A549 (cell line): ENCODE data around the gene TRIM27. TPM values are rescaled to one million over a fixed set of nuclear protein-coding genes. Genes with fewer than 3 reads are reported as not detected.
"Not testable (repeated sequence)": the region's sequence is repeated elsewhere in the genome, so short reads cannot be mapped to it uniquely, and the experiment has no call there.

Source experiments
- ATAC-seq, 2 experiments: fragments of 200-7000 bp in 1 of 2; fragments of >200 bp in 1 of 2; cut with Nextera tagmentation in 1 of 2; cut with Tn5 transposase in 1 of 2; 3 replicates each; pipeline versions ENCODE4 v1.8.0 to v1.9.1; 2018 to 2020; ENCODE audit warnings: mild to moderate bottlenecking in 1 of 2, moderate library complexity in 1 of 2
- CTCF ChIA-PET: fragments of 300-600 bp; sonication (Branson Sonifier 250); formaldehyde crosslinking; extraction: SDS; loops from one replicate; lab custom pipeline; 2021; ENCODE audit warnings: antibody characterized with exemption, inconsistent platforms; lab: Yijun Ruan, JAX
- POLR2A ChIA-PET: fragments of 350-600 bp; formaldehyde crosslinking; extraction: SDS; loops from one replicate; lab custom pipeline; 2021; ENCODE audit warnings: antibody characterized with exemption, inconsistent platforms; lab: Yijun Ruan, JAX
- DNase-seq, 2 experiments: peaks; one replicate each; pipeline versions ENCODE4 v3.0.0 to v3.0.0-alpha.2; 2011 to 2016; ENCODE audit warnings: low read depth in 1 of 2, low spot score in 1 of 2
- FAIRE-seq: peaks from 2 replicates; lab custom pipeline; 2011; peaks lifted over from hg19 to GRCh38; lab: Jason Lieb, UNC
- H3K27ac ChIP-seq, 2 experiments: fragments of >200 bp; sonication (Bioruptor Twin); formaldehyde crosslinking; 3 replicates each; pipeline ENCODE4 v1.5.1; 2016 to 2017
- H3K4me1 ChIP-seq: fragments of >200 bp; sonication (Bioruptor Twin); formaldehyde crosslinking; 3 replicates; pipeline ENCODE4 v1.6.1; 2016
- H3K4me2 ChIP-seq: fragments of >200 bp; sonication (Bioruptor Twin); formaldehyde crosslinking; 3 replicates; pipeline ENCODE4 v1.6.1; 2016
- H3K4me3 ChIP-seq: fragments of >200 bp; sonication (Bioruptor Twin); formaldehyde crosslinking; 3 replicates; pipeline ENCODE4 v1.5.1; 2016
- H3K9me3 ChIP-seq: fragments of >200 bp; sonication (Bioruptor Twin); formaldehyde crosslinking; 3 replicates; pipeline ENCODE4 v1.6.1; 2016
- CEBPB ChIP-seq, 2 experiments: fragments of >200 bp in 1 of 2; sonication (Bioruptor Twin) in 1 of 2; formaldehyde crosslinking in 1 of 2; IDR thresholded peaks; 2 replicates each; pipeline ENCODE4 v1.6.1; 2012 to 2016
- CHD2 ChIP-seq: fragments of 150-350 bp; IDR thresholded peaks from 2 replicates; pipeline ENCODE4 v1.6.1; 2014; ENCODE audit warnings: low read length; ENCODE audit not compliant: partially characterized antibody
- CHD4 ChIP-seq: fragments of 200-600 bp; sonication (generic); IDR thresholded peaks from 2 replicates; pipeline ENCODE4 v1.6.1; 2016; ENCODE audit warnings: antibody characterized with exemption, mild to moderate bottlenecking, borderline replicate concordance
- FOSB ChIP-seq: fragments of 250-450 bp; sonication (Bioruptor Pico); IDR thresholded peaks from 2 replicates; pipeline ENCODE4 v1.5.0; 2020; ENCODE audit warnings: mild to moderate bottlenecking, moderate library complexity
- FOSL2 ChIP-seq, 2 experiments: fragments of 450-650 bp in 1 of 2; fragments of >200 bp in 1 of 2; sonication (Bioruptor Twin) in 1 of 2; formaldehyde crosslinking; IDR thresholded peaks; 2 replicates each; pipeline versions ENCODE4 v1.5.0 to v1.6.1; 2016 to 2020; ENCODE audit warnings: mild to moderate bottlenecking in 1 of 2, moderate library complexity in 1 of 2
- HOXB5 ChIP-seq: fragments of 250-450 bp; sonication (Bioruptor Pico); IDR thresholded peaks from 2 replicates; pipeline ENCODE4 v1.5.0; 2020; ENCODE audit warnings: mild to moderate bottlenecking, moderate library complexity
- NPAS2 ChIP-seq: fragments of 250-450 bp; sonication (Bioruptor Pico); IDR thresholded peaks from 2 replicates; pipeline ENCODE4 v1.8.0; 2022; ENCODE audit warnings: mild to moderate bottlenecking, moderate library complexity, borderline replicate concordance
- PHF8 ChIP-seq: fragments of 200-600 bp; sonication (generic); IDR thresholded peaks from 2 replicates; pipeline ENCODE4 v1.6.1; 2016; ENCODE audit warnings: low read depth, mild to moderate bottlenecking, antibody characterized with exemption, moderate library complexity, borderline replicate concordance
- POLR2A ChIP-seq: IDR thresholded peaks from 2 replicates; pipeline ENCODE4 v1.6.1; 2012; ENCODE audit warnings: mild to moderate bottlenecking, low read length
- RAD21 ChIP-seq, 2 experiments: fragments of >200 bp in 1 of 2; sonication (Bioruptor Twin) in 1 of 2; formaldehyde crosslinking in 1 of 2; IDR thresholded peaks in 1 of 2; conservative IDR thresholded peaks in 1 of 2; 2 replicates in 1 of 2; 3 replicates in 1 of 2; pipeline ENCODE4 v1.6.1; 2012 to 2018; ENCODE audit warnings: inconsistent platforms in 1 of 2
- TP53 ChIP-seq: fragments of 250-450 bp; sonication (Bioruptor Pico); IDR thresholded peaks from 2 replicates; pipeline ENCODE4 v1.5.0; 2021; ENCODE audit warnings: mild to moderate bottlenecking, moderate library complexity
- ZNF302 ChIP-seq: fragments of 250-450 bp; sonication (Bioruptor Pico); IDR thresholded peaks from 2 replicates; pipeline ENCODE4 v1.9.0; 2021; ENCODE audit warnings: inconsistent platforms, mild to moderate bottlenecking, moderate library complexity
- WGBS: methylation state at CpG from one replicate; pipeline ENCODE4 v1.1.6; 2017; ENCODE audit errors: missing lambda C conversion rate; 5-methylcytosine and 5-hydroxymethylcytosine counted together
- polyA plus RNA-seq, 4 experiments: library from polyadenylated mRNA; depleted of rRNA in 3 of 4; stranded (reverse); fragments of >200 nt; fragmentation: RNase III in 1 of 4; extraction: RNeasy Plus Mini Kit Qiagen cat#74134 plus additional on column Dnase treatment in 1 of 4; gene quantifications; 2 replicates in 3 of 4; 3 replicates in 1 of 4; pipeline ENCODE4 v1.2.3, GENCODE V29; 2011 to 2017

The TRIM27 gene
- polyA plus RNA-seq, 2 of the 4 experiments (the other 2 are of a cell fraction): 27.8 to 50.1 TPM

- TF ChIP-seq FOSB (CRISPR knock-in tag) (no peak), PHF8 (peak; percentile 60; the same call in 1 of the 2 replicates)
Observed at GRCh38 chr6:28923318-28924102, at the start of gene TRIM27 (continued).

GRCh38 chr6:28970056-28970455, 46.3 kb upstream of the TRIM27 start:
- H3K4me2 ChIP-seq, FAIRE-seq, POLR2A ChIA-PET, H3K9me3 ChIP-seq, H3K27ac ChIP-seq, CTCF ChIA-PET, H3K4me3 ChIP-seq, H3K4me1 ChIP-seq, DNase-seq, ATAC-seq: not testable (repeated sequence)
- 59% methylated on average over 9 of the region's 21 CpGs for WGBS

DNA sequence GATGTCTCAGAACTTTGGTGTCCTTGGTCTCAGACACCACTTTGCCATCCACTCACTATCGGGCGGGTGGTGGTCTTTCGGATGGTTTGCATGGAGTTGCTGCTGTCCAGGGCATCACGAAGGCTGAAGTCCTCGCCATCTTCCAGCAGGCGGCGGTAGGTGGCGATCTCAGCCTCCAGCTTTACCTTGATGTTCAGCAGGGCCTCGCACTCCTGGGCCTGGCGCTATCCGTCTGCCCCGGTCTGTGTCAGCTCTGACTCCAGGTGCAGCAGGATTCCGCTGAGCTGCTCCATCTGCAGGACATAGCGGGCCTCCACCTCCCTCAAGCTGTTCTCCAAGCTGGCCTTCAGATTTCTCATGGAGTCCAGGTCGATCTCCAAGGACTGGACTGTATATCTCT, 45.3 kb upstream of the TRIM27 start:
- DNase-seq: no peak
- H3K4me3 ChIP-seq: no peak overlapping the region
- CTCF ChIA-PET: no interaction called here
- H3K4me2 ChIP-seq: no peak overlapping the region
- POLR2A ChIA-PET: no interaction called here
- 80% methylated on average over 9 of the region's 15 CpGs for WGBS
- FAIRE-seq: no peak
- no peaks in the 10 kb centered on the region for H3K4me1 ChIP-seq
- H3K27ac ChIP-seq: no peak overlapping the region
- no peak for ATAC-seq
- TF ChIP-seq TP53 (CRISPR knock-in tag): no peak
- H3K9me3 ChIP-seq: peaks cover 6% of the 10 kb centered on the region; the same call in 1 of the 3 replicates

DNA sequence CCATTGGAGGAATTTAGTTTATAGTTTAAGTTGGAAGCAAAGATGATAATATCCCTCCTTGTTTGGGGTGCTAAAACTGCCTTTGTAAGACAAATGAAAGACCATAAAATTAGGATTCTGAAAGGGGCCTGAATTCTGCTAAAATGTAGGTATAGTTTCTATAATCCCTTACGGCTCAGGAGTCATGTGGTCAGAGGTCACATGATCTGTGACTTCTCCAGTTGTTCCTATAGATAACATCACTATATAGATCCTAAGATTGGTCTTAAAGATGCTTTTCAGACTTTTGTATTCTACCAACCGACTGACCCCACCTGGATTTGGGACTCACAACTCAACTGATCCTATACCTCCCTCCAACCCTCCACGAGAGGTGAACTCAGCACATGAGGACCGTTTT, 44.7 kb upstream of the TRIM27 start:
- ChIA-PET CTCF (interaction anchor here (0.7 kb wide), 1 partner anchor 13 kb away, joined by 3 read pairs; no protein-coding TSS in a partner anchor), POLR2A (no interaction called here)
- TF ChIP-seq NPAS2 (CRISPR knock-in tag) (no peak), CHD4 (no peak), ZNF302 (no peak), CHD2 (no peak), POLR2A (no peak)
- no peak for DNase-seq
- H3K4me1 ChIP-seq: no peaks in the 10 kb centered on the region
- no peak overlapping the region for H3K4me3 ChIP-seq
- ATAC-seq: no peak
- 34% methylated on average over 4 of the region's 4 CpGs for WGBS
- no peak for FAIRE-seq
- no peak overlapping the region for H3K27ac ChIP-seq
- H3K4me2 ChIP-seq: no peak overlapping the region
- H3K9me3 ChIP-seq: peaks cover 6% of the 10 kb centered on the region; the same call in 1 of the 3 replicates

GRCh38 chr6:28965706-28966105, 41.9 kb upstream of the TRIM27 start:
- no peak for FAIRE-seq
- POLR2A ChIA-PET: no interaction called here

GRCh38 chr6:28960846-28961500, 37.2 kb upstream of the TRIM27 start:
- H3K27ac ChIP-seq: 0 out of 6 replicates have a peak overlapping the region, but pooled peaks of 1 of the 2 experiments have one; percentile 24
- no peaks in the 10 kb centered on the region for H3K9me3 ChIP-seq
- ATAC-seq: no peak
- ChIA-PET POLR2A (no interaction called here), CTCF (no interaction called here)
- H3K4me2 ChIP-seq: no peak overlapping the region
- TF ChIP-seq CEBPB (IDR thresholded peaks at IDR 0.05) (no peak), FOSL2 (IDR thresholded peaks at IDR 0.05) (no peak), FOSL2 (CRISPR knock-in tag; IDR thresholded peaks at IDR 0.05) (no peak), RAD21 (conservative IDR thresholded peaks at IDR 0.05 in 1 of 2, IDR thresholded peaks at IDR 0.05 in 1 of 2) (no peak)
- WGBS: 67% methylated on average over 4 of the region's 4 CpGs
- no peaks in the 10 kb centered on the region for H3K4me1 ChIP-seq
- FAIRE-seq: no peak
- DNase-seq: no peak
- no peak overlapping the region for H3K4me3 ChIP-seq

More at GRCh38 chr6:28965706-28966105, 41.9 kb upstream of the TRIM27 start:
- DNase-seq (no peak), ATAC-seq (no peak)
- H3K9me3 ChIP-seq: peaks cover 6% of the 10 kb centered on the region; the same call in 1 of the 3 replicates
- no peaks in the 10 kb centered on the region for H3K4me1 ChIP-seq
- no peak overlapping the region for H3K4me3 ChIP-seq
- 46% methylated on average over 2 of the region's 2 CpGs for WGBS
- no peak for TF ChIP-seq HOXB5 (CRISPR knock-in tag)
- no peak overlapping the region for H3K4me2 ChIP-seq
- CTCF ChIA-PET: no interaction called here
- no peak overlapping the region for H3K27ac ChIP-seq

DNA sequence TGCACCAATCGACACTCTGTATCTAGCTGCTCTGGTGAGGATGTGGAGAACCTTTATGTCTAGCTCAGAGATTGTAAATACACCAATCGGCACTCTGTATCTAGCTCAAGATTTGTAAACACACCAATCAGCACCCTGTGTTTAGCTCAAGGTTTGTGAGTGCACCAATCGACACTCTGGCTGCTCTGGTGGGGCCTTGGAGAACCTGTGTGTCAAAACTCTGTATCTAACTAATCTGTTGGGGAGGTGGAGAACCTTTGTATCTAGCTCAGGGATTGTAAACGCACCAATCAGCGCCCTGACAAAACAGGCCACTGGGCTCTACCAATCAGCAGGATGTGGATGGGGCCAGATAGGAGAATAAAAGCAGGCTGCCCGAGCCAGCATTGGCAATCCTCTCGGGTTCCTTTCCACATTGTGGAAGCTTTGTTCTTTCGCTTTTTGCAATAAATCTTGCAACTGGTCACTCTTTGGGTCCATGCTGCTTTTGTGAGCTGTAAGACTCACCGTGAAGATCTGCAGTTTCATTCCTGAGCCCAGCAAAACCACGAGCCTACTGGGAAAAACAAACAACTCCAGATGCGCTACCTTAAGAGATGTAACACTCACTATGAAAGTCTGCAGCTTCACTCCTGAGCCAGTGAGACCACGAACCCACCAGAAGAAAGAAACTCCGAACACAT, 34.9 kb upstream of the TRIM27 start:
- FAIRE-seq, H3K4me3 ChIP-seq, H3K4me2 ChIP-seq, H3K27ac ChIP-seq, ATAC-seq, CTCF ChIA-PET, POLR2A ChIA-PET, DNase-seq, H3K4me1 ChIP-seq, H3K9me3 ChIP-seq: not testable (repeated sequence)
- WGBS: 77% methylated on average over 11 of the region's 13 CpGs

DNA sequence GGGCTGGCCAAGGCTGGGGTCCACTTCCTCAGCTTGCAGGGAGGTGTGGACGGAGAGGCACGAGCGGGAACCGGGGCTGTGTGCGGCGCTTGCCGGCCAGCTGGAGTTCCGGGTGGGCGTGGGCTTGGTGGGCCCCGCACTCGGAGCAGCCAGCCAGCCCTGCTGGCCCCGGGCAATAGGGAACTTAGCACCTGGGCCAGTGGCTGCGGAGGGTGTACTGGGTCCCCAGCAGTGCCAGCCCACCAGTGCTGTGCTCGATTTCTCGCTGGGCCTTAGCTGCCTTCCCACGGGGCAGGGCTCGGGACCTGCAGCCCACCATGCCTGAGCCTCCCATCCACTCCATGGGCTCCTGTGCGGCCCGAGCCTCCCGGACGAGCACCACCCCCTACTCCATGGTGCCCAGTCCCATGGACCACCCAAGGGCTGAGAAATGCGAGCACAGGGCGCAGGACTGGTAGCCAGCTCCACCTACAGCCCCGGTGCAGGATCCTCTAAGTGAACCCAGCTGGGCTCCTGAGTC, 34.1 kb upstream of the TRIM27 start:
- H3K4me3 ChIP-seq, H3K9me3 ChIP-seq, FAIRE-seq, POLR2A ChIA-PET, ATAC-seq, H3K4me1 ChIP-seq, H3K4me2 ChIP-seq, H3K27ac ChIP-seq, CTCF ChIA-PET, DNase-seq: not testable (repeated sequence)
- WGBS: 40% methylated on average over 1 of the region's 24 CpGs
